ENCODE data around the gene TUBB6. TPM values are rescaled to one million over a fixed set of nuclear protein-coding genes. Genes with fewer than 3 reads are reported as not detected.

Gene TUBB6
- total and polyA plus RNA-seq, 2 of the 13 experiments (the other 11 are each of a cell fraction or from before 2014, with no cell fraction given) = 9.9 to 28.6 TPM

DNA sequence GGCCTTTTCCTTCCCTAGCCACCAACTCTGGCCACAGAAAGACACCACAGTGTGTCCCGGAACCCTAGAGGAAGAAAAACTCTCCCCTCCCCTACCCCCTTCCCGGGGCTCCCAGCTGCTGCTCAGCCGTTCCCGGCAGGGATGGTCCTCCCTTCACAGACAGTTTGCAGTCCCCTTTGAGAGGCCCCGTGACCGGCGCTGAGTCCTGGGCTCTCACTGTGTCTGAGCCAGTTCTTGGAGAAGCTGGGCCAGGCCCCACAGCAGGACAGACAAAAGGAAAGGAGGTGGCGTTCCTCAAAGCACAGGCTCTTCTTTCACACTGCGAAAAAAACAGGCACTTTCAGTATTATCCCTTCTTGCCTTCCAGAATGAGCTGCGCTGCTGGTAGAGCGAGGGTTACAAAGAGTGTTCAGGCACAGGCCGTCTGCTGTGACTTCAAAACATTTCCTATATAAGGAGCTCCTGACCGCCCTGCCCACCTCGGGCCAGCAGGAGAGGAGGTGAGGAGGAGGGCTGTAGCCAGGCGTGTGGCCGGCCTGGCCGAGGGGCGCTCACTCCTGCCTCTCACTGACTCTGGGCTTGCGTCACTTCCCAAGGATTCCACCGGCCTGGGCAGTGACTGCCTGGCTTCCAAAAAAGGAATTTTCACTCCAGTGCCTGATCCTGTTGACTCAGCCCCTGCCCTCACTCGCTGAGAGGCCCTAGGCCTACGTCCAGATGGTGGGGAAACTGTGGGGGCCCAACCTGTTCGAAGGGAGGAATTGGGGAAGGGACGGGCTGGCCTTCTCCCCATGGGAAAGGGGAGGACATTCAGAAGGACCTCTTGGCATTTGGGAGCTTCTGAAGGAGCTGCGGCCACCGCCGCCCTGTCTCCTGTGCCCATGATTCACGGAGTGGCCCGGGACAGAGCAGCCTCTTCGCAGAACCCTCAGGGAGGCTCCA lies 29.0 kb upstream of the TUBB6 start (continued):
- TF ChIP-seq, protein P1, sequence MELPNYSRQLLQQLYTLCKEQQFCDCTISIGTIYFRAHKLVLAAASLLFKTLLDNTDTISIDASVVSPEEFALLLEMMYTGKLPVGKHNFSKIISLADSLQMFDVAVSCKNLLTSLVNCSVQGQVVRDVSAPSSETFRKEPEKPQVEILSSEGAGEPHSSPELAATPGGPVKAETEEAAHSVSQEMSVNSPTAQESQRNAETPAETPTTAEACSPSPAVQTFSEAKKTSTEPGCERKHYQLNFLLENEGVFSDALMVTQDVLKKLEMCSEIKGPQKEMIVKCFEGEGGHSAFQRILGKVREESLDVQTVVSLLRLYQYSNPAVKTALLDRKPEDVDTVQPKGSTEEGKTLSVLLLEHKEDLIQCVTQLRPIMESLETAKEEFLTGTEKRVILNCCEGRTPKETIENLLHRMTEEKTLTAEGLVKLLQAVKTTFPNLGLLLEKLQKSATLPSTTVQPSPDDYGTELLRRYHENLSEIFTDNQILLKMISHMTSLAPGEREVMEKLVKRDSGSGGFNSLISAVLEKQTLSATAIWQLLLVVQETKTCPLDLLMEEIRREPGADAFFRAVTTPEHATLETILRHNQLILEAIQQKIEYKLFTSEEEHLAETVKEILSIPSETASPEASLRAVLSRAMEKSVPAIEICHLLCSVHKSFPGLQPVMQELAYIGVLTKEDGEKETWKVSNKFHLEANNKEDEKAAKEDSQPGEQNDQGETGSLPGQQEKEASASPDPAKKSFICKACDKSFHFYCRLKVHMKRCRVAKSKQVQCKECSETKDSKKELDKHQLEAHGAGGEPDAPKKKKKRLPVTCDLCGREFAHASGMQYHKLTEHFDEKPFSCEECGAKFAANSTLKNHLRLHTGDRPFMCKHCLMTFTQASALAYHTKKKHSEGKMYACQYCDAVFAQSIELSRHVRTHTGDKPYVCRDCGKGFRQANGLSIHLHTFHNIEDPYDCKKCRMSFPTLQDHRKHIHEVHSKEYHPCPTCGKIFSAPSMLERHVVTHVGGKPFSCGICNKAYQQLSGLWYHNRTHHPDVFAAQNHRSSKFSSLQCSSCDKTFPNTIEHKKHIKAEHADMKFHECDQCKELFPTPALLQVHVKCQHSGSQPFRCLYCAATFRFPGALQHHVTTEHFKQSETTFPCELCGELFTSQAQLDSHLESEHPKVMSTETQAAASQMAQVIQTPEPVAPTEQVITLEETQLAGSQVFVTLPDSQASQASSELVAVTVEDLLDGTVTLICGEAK (IDR thresholded peaks at IDR 0.05) = no peak
- TF ChIP-seq, protein P1 (CRISPR knock-in tag; IDR thresholded peaks at IDR 0.05) = 0 out of 2 replicates have a peak, but pooled peaks have one; percentile 45
- TF ChIP-seq PREB (CRISPR knock-in tag; IDR thresholded peaks at IDR 0.05) = no peak
- TF ChIP-seq, protein P2, sequence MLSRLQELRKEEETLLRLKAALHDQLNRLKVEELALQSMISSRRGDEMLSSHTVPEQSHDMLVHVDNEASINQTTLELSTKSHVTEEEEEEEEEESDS (CRISPR knock-in tag; IDR thresholded peaks at IDR 0.05; ENCODE audit: borderline replicate concordance) = no peak
- TF ChIP-seq ELF4 (CRISPR knock-in tag; IDR thresholded peaks at IDR 0.05; ENCODE audit: borderline replicate concordance) = no peak
- TF ChIP-seq ZNF552 (CRISPR knock-in tag; IDR thresholded peaks at IDR 0.05; ENCODE audit: borderline replicate concordance) = no peak
- no peak for TF ChIP-seq ZZZ3 (CRISPR knock-in tag; IDR thresholded peaks at IDR 0.05; ENCODE audit: borderline replicate concordance)
- TF ChIP-seq, protein P3, sequence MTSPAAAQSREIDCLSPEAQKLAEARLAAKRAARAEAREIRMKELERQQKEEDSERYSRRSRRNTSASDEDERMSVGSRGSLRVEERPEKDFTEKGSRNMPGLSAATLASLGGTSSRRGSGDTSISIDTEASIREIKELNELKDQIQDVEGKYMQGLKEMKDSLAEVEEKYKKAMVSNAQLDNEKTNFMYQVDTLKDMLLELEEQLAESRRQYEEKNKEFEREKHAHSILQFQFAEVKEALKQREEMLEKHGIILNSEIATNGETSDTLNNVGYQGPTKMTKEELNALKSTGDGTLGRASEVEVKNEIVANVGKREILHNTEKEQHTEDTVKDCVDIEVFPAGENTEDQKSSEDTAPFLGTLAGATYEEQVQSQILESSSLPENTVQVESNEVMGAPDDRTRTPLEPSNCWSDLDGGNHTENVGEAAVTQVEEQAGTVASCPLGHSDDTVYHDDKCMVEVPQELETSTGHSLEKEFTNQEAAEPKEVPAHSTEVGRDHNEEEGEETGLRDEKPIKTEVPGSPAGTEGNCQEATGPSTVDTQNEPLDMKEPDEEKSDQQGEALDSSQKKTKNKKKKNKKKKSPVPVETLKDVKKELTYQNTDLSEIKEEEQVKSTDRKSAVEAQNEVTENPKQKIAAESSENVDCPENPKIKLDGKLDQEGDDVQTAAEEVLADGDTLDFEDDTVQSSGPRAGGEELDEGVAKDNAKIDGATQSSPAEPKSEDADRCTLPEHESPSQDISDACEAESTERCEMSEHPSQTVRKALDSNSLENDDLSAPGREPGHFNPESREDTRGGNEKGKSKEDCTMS (CRISPR knock-in tag; conservative IDR thresholded peaks at IDR 0.05) = no peak
- TF ChIP-seq, protein P4, sequence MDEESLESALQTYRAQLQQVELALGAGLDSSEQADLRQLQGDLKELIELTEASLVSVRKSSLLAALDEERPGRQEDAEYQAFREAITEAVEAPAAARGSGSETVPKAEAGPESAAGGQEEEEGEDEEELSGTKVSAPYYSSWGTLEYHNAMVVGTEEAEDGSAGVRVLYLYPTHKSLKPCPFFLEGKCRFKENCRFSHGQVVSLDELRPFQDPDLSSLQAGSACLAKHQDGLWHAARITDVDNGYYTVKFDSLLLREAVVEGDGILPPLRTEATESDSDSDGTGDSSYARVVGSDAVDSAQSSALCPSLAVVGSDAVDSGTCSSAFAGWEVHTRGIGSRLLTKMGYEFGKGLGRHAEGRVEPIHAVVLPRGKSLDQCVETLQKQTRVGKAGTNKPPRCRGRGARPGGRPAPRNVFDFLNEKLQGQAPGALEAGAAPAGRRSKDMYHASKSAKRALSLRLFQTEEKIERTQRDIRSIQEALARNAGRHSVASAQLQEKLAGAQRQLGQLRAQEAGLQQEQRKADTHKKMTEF (CRISPR knock-in tag; IDR thresholded peaks at IDR 0.05) = 0 out of 2 replicates have a peak, but pooled peaks have one; percentile 7
- no peak for TF ChIP-seq ZNF547 (CRISPR knock-in tag; IDR thresholded peaks at IDR 0.05)
- no peak for TF ChIP-seq HDAC1 (CRISPR knock-in tag; IDR thresholded peaks at IDR 0.05)
- no peak for TF ChIP-seq ZNF562 (CRISPR knock-in tag; IDR thresholded peaks at IDR 0.05; ENCODE audit: borderline replicate concordance)

All from HepG2 (cell line).